Neural crest cell (in vitro differentiated cells): Measurements from ENCODE around the gene KIAA0753. TPM values are rescaled to one million over a fixed set of nuclear protein-coding genes. Genes with fewer than 3 reads are reported as not detected.

ENCODE experiments used
- DNase-seq: peaks from one replicate; pipeline ENCODE4 v3.0.0; 2021; ENCODE audit warnings: low read depth, mixed read lengths, low spot score
- H3K27ac Mint-ChIP-seq: one replicate; pipeline ENCODE4 v1.8.0; 2021; ENCODE audit warnings: mild to moderate bottlenecking, mixed read lengths; ENCODE audit not compliant: unreplicated experiment
- H3K27me3 Mint-ChIP-seq: 2 replicates; pipeline ENCODE4 v1.8.0; 2021; ENCODE audit warnings: low read depth, mild to moderate bottlenecking, mixed read lengths
- H3K36me3 Mint-ChIP-seq: 2 replicates; pipeline ENCODE4 v1.8.0; 2021; ENCODE audit warnings: low read depth, mild to moderate bottlenecking, mixed read lengths
- H3K4me1 Mint-ChIP-seq: 2 replicates; pipeline ENCODE4 v1.8.0; 2021; ENCODE audit warnings: mixed read lengths
- H3K4me3 Mint-ChIP-seq: one replicate; pipeline ENCODE4 v1.8.0; 2021; ENCODE audit warnings: mild to moderate bottlenecking, mixed read lengths
- H3K9me3 Mint-ChIP-seq: 2 replicates; pipeline ENCODE4 v1.8.0; 2021; ENCODE audit warnings: mixed read lengths
- CTCF ChIP-seq: fragments of 200-600 bp; sonication (generic); conservative IDR thresholded peaks from 2 replicates; pipeline ENCODE4 v1.5.0; 2021; ENCODE audit warnings: antibody characterized with exemption, mild to moderate bottlenecking
- total RNA-seq: library from RNA; stranded (reverse); gene quantifications from 2 replicates; pipeline ENCODE4 v1.2.1, GENCODE V29; 2021

The KIAA0753 gene
- total RNA-seq, 1 donor from 2014 or later: 44.1 TPM

GRCh38 chr17:6591599-6592158, 48.8 kb downstream of the KIAA0753 start:
- H3K27ac Mint-ChIP-seq: no peak overlapping the region
- no peaks in the 10 kb centered on the region for H3K27me3 Mint-ChIP-seq
- no peaks in the 10 kb centered on the region for H3K4me1 Mint-ChIP-seq
- H3K9me3 Mint-ChIP-seq: no peaks in the 10 kb centered on the region
- no peak for TF ChIP-seq CTCF
- peaks cover 24% of the 10 kb centered on the region for H3K36me3 Mint-ChIP-seq
- no peak for DNase-seq
- no peak overlapping the region for H3K4me3 Mint-ChIP-seq

- H3K36me3 Mint-ChIP-seq: peaks cover 42% of the 10 kb centered on the region
- H3K9me3 Mint-ChIP-seq: peaks cover 4% of the 10 kb centered on the region
- no peaks in the 10 kb centered on the region for H3K27me3 Mint-ChIP-seq
- TF ChIP-seq CTCF: no peak
- no peaks in the 10 kb centered on the region for H3K4me1 Mint-ChIP-seq
- H3K27ac Mint-ChIP-seq: peak overlapping the region; percentile 17
- DNase-seq: no peak
- H3K4me3 Mint-ChIP-seq: no peak overlapping the region
Observed at GRCh38 chr17:6589266-6589946, 51.1 kb downstream of the KIAA0753 start.

GRCh38 chr17:6588165-6588564, 52.3 kb downstream of the KIAA0753 start:
- no peaks in the 10 kb centered on the region for H3K4me1 Mint-ChIP-seq
- peaks cover 10% of the 10 kb centered on the region for H3K9me3 Mint-ChIP-seq
- peaks cover 48% of the 10 kb centered on the region for H3K36me3 Mint-ChIP-seq
- no peak for TF ChIP-seq CTCF
- H3K4me3 Mint-ChIP-seq: no peak overlapping the region
- DNase-seq: no peak
- H3K27ac Mint-ChIP-seq: no peak overlapping the region
- no peaks in the 10 kb centered on the region for H3K27me3 Mint-ChIP-seq

GRCh38 chr17:6587310-6587709, 53.2 kb downstream of the KIAA0753 start:
- H3K4me3 Mint-ChIP-seq: no peak overlapping the region
- TF ChIP-seq CTCF: no peak
- peaks cover 19% of the 10 kb centered on the region for H3K9me3 Mint-ChIP-seq
- H3K27ac Mint-ChIP-seq: no peak overlapping the region
- no peak for DNase-seq
- no peaks in the 10 kb centered on the region for H3K4me1 Mint-ChIP-seq
- no peaks in the 10 kb centered on the region for H3K27me3 Mint-ChIP-seq
- peaks cover 54% of the 10 kb centered on the region for H3K36me3 Mint-ChIP-seq

- peaks cover 59% of the 10 kb centered on the region for H3K36me3 Mint-ChIP-seq
Observed at GRCh38 chr17:6583411-6583810, 57.1 kb downstream of the KIAA0753 start.

More at GRCh38 chr17:6583411-6583810, 57.1 kb downstream of the KIAA0753 start:
- no peak overlapping the region for H3K27ac Mint-ChIP-seq
- no peak for TF ChIP-seq CTCF
- H3K27me3 Mint-ChIP-seq: no peaks in the 10 kb centered on the region
- no peaks in the 10 kb centered on the region for H3K4me1 Mint-ChIP-seq
- no peak overlapping the region for H3K4me3 Mint-ChIP-seq
- peaks cover 19% of the 10 kb centered on the region for H3K9me3 Mint-ChIP-seq
- DNase-seq: no peak
